Brain microvascular endothelial cell (primary cell): ENCODE results near the gene YIPF3.

Source experiments
- DNase-seq: peaks from one replicate; pipeline ENCODE4 v3.0.0-alpha.2; 2020
- H3K27ac ChIP-seq: fragments of 250-450 bp; sonication (Bioruptor Pico); 2 replicates; pipeline ENCODE4 v1.5.1; 2020; ENCODE audit warnings: mild to moderate bottlenecking, moderate library complexity
- H3K27me3 ChIP-seq: fragments of 250-450 bp; sonication (Bioruptor Pico); replicated peaks from 2 replicates; pipeline ENCODE4 v1.5.1; 2020; ENCODE audit warnings: mild to moderate bottlenecking
- H3K36me3 ChIP-seq: fragments of 250-450 bp; sonication (Bioruptor Pico); replicated peaks from 2 replicates; pipeline ENCODE4 v1.5.1; 2020; ENCODE audit warnings: mild to moderate bottlenecking
- H3K4me3 ChIP-seq: 2 replicates; pipeline ENCODE4 v1.5.1; 2011; ENCODE audit warnings: low read depth, mild to moderate bottlenecking, control low read depth, low read length, moderate library complexity
- in situ Hi-C: cut with HindIII; loops from 2 replicates; pipeline ENCODE4 v1.10.0; 2017; ENCODE audit warnings: low sequenced_read_pairs, low pct_ligation_motif_present
- TF ChIP-seq, protein P1 (sequence below): IDR thresholded peaks from 2 replicates; pipeline ENCODE4 v1.5.1; 2011; ENCODE audit warnings: low read depth, mild to moderate bottlenecking, moderate library complexity, low read length, control low read depth, inconsistent platforms; ENCODE audit errors: missing control alignments

YIPF3 gene

DNA sequence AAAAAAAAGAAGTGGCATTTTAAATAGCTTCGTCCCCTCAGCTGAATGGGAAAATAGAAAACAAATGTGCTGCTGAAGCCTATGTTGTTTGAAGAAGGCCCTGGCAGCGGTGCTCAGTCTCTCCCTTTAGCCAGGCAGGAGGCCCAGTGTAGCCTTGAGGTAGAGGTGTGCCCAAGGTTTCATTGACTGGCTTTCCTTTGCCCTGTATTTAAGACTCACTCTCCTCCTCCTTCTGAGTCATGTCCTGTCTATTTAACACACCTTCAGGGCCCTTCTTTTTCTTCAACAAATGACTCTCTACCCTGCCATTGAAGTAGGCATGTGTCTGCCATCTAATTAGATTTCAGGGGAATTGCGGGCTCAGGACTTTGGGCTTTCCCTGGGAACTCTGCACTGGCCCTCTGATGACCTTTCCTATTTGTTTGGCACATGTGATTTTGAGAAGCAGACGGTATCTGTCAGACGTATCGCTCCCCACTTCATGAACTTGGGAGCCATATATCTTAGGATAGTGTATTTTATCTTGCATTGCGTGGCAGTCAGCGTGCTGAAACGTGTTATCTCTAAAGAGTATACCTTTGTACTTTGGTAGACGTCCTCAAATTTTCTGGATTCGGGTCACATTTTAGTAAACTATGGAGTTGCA, 35.0 kb downstream of the YIPF3 start:
- Histone ChIP-seq H3K27me3 (no peaks in the 10 kb centered on the region), H3K27ac (no peak overlapping the region), H3K36me3 (no peaks in the 10 kb centered on the region), H3K4me3 (no peak overlapping the region)
- TF ChIP-seq, protein P1, sequence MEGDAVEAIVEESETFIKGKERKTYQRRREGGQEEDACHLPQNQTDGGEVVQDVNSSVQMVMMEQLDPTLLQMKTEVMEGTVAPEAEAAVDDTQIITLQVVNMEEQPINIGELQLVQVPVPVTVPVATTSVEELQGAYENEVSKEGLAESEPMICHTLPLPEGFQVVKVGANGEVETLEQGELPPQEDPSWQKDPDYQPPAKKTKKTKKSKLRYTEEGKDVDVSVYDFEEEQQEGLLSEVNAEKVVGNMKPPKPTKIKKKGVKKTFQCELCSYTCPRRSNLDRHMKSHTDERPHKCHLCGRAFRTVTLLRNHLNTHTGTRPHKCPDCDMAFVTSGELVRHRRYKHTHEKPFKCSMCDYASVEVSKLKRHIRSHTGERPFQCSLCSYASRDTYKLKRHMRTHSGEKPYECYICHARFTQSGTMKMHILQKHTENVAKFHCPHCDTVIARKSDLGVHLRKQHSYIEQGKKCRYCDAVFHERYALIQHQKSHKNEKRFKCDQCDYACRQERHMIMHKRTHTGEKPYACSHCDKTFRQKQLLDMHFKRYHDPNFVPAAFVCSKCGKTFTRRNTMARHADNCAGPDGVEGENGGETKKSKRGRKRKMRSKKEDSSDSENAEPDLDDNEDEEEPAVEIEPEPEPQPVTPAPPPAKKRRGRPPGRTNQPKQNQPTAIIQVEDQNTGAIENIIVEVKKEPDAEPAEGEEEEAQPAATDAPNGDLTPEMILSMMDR = no peak
- in situ Hi-C loops = no loop called here
- DNase-seq = no peak

DNA sequence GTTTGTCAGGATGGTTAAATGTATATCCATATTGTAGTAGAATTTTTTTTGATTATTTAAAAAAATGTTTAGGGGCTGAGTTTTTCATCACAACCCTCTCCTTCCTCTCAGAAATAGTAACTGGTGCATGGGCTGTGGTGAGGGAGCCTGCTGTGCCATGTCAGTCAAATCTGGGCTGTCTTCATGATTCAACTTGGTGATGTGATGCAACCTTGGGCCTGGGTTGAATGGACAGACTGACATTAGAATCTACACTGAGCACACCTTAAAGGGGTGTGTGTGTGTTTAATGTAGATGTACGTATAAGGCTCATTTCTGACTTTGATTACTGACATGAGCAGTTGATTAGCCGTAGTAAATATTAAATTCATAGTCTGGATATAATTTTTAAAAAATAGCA, 35.7 kb downstream of the YIPF3 start:
- Histone ChIP-seq H3K4me3 (no peak overlapping the region), H3K27ac (no peak overlapping the region), H3K27me3 (no peaks in the 10 kb centered on the region), H3K36me3 (no peaks in the 10 kb centered on the region)
- TF ChIP-seq, protein P1 = no peak
- in situ Hi-C loops = no loop called here
- no peak for DNase-seq

DNA sequence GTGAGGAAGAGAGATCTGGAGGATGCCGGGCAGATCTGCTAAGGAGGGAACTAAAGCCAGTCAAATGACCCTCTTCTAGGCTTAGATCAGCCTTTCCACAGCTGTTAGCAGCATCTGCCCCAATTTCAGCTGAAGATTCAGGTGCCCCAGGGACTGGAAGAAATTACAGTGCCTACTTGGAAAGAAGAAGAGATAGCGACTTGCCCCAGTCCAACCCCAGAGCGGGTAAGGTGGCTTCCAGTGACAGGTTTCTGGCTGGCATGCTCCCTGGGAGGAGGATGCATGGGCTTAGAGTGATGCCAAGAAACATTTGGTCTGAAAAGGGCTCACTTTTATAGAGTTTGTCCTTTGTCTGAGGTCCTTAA, 38.7 kb downstream of the YIPF3 start:
- H3K36me3 ChIP-seq = no peaks in the 10 kb centered on the region
- peak overlapping the region; percentile 83 for H3K27ac ChIP-seq
- DNase-seq = no peak
- TF ChIP-seq, protein P1 = no peak
- H3K27me3 ChIP-seq = no peaks in the 10 kb centered on the region
- peak overlapping the region; percentile 71 for H3K4me3 ChIP-seq
- in situ Hi-C loops = no loop called here

DNA sequence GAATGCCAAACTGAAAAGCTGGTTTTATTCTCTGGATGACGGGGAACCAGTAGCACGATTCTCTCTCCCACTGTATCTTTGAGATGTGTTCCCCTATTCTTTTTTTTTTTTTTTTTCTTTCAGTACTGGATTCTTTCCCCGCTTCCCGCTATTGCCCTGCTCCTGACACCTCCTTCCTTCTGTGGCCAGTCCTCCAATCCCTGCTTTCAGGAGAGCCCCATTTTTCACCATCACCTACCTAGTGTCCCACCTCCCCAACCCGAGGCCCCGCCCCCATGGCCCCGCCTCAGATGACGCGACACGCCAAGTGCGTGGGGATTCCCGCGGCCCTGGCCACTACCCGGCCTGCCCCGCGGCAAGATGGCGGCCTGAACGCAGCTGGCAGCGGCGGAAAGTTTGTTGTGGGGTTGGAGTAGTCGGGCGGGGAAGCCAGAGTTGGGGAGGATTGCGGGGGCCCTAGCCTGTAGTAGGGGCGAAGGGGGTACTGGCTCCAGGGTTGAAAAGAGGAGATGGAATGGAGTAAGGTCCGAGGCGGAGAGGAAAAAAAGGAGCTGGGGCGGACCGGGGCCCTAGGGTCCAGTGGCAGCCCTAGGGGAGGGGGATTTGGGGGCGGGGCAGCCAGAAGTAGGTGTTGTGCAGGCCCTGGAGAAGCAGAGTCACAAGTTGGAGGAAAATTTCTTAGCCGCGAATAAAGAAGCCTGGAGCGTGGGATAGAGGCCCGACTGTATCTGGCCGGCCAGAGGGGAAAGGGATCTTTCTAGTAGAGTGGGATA, 39.3 kb downstream of the YIPF3 start, which contains the start of gene TJAP1:
TSS of gene TJAP1 (plus strand) at position 336 of the 773 bp plus-strand sequence. CDS start 21,432 bp downstream, outside the sequence.
- TF ChIP-seq, protein P1 = no peak

DNA sequence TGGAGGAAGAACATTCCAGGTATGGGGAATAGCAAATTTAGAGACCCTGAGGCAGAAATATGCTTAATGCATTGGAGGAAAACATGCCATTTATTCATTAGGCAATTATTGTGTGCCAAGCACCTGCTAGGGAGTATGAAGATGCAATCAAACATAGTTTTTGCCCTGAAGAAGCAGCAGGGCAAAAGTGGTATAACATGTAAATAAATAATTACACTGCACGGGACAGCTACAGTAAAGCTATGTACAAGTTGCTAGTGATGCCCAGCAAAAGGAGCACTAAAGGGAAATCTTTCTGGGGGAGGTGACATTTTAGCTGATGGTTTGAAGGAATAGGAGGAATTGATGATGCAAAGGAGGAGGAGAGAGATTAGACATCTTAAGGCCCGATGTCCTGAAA, 40.0 kb downstream of the YIPF3 start:
- Histone ChIP-seq H3K27me3 (no peaks in the 10 kb centered on the region), H3K36me3 (no peaks in the 10 kb centered on the region), H3K27ac (no peak overlapping the region), H3K4me3 (peak overlapping the region; percentile 71)
- TF ChIP-seq, protein P1 = no peak
- in situ Hi-C loops = no loop called here
- DNase-seq = no peak

More for the DNA sequence above, 39.3 kb downstream of the YIPF3 start, which contains the start of gene TJAP1:
- H3K27ac ChIP-seq = peak within 1 kb of the TSS; percentile 83
- H3K4me3 ChIP-seq = peak within 1 kb of the TSS; percentile 71
- in situ Hi-C loops = no loop called here
- H3K36me3 ChIP-seq = no peaks in the 10 kb centered on the region
- DNase-seq = peak; percentile 80
- no peaks in the 10 kb centered on the region for H3K27me3 ChIP-seq
